GM12892 (cell line): Measurements from ENCODE around the gene MTERF4.

Source experiments
- DNase-seq: peaks from one replicate; pipeline ENCODE4 v3.0.0; 2011; ENCODE audit not compliant: insufficient read length
- FAIRE-seq: peaks from 2 replicates; lab custom pipeline; 2011; peaks lifted over from hg19 to GRCh38; lab: Jason Lieb, UNC
- POLR2A ChIP-seq: IDR thresholded peaks from 2 replicates; pipeline ENCODE4 v1.6.1; 2011; ENCODE audit warnings: low read depth, low read length, control low read depth
- POLR2AphosphoS5 ChIP-seq: IDR thresholded peaks from 2 replicates; pipeline ENCODE4 v1.6.1; 2011; ENCODE audit warnings: low read depth, low read length, control low read depth
- TAF1 ChIP-seq: IDR thresholded peaks from 2 replicates; pipeline ENCODE4 v1.6.1; 2011; ENCODE audit warnings: low read depth, mild to moderate bottlenecking, control low read depth, low read length, borderline replicate concordance

The MTERF4 gene

GRCh38 chr2:241063587-241063986, 38.5 kb downstream of the MTERF4 start:
- DNase-seq (no peak), FAIRE-seq (no peak)
- TF ChIP-seq POLR2A: no peak
- no peak for TF ChIP-seq TAF1
- no peak for TF ChIP-seq POLR2AphosphoS5

- TF ChIP-seq POLR2A: no peak
- TF ChIP-seq TAF1: no peak
- no peak for TF ChIP-seq POLR2AphosphoS5
- DNase-seq: no peak
These were observed 39.0 kb downstream of the MTERF4 start for GRCh38 chr2:241063093-241063551.

GRCh38 chr2:241062389-241063092, 39.5 kb downstream of the MTERF4 start:
- TF ChIP-seq TAF1 (no peak), POLR2AphosphoS5 (no peak), POLR2A (no peak)
- no peak for FAIRE-seq
- DNase-seq: no peak

More at GRCh38 chr2:241063093-241063551, 39.0 kb downstream of the MTERF4 start:
- FAIRE-seq: no peak

- FAIRE-seq (no peak), DNase-seq (no peak)
- TF ChIP-seq POLR2A (no peak), POLR2AphosphoS5 (no peak), TAF1 (no peak)
These were observed 40.8 kb downstream of the MTERF4 start for GRCh38 chr2:241061275-241061674.

GRCh38 chr2:241053576-241054251, 48.4 kb downstream of the MTERF4 start:
- FAIRE-seq (no peak), DNase-seq (no peak)
- TF ChIP-seq POLR2A (no peak), TAF1 (no peak), POLR2AphosphoS5 (no peak)

- FAIRE-seq (no peak), DNase-seq (no peak)
- TF ChIP-seq POLR2A: no peak
- TF ChIP-seq TAF1: no peak
These were observed 49.3 kb downstream of the MTERF4 start for GRCh38 chr2:241052677-241053360.

DNA sequence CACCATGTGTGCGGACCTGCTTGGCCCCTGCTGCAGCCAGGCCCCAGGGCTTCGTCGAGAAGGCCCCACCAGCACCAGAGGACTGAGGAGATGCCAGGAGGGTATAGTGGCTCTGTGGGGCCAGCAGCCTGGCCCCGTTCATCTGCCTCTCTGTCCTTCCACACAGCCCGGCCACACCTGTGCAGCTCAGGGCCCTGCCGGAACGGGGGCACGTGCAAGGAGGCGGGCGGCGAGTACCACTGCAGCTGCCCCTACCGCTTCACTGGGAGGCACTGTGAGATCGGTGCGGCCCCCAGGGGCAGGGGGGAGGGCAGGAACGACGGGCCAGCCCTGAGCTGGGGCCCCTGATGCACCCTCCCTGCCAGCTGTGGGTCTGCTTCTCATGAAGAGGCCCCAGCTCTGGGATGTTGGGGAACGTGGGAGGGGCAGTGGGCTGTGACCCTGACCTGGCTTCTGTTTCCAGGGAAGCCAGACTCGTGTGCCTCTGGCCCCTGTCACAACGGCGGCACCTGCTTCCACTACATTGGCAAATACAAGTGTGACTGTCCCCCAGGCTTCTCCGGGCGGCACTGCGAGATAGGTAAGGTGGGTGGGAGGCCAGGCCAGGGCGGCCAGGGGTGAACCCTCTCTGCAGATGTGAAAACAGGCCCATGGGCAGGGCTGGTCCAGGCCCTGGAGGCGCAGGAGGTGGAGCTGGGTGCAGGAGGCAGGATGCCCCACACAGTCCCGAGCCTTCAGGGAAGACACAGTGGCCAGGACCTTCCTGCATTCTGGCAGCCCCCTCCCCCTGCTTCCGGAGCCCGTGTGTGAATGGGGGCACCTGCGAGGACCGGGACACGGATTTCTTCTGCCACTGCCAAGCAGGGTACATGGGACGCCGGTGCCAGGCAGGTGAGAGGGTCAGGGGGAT, 50.3 kb downstream of the MTERF4 start:
- FAIRE-seq (no peak), DNase-seq (no peak)
- TF ChIP-seq POLR2AphosphoS5: no peak
- no peak for TF ChIP-seq TAF1
- TF ChIP-seq POLR2A: no peak

DNA sequence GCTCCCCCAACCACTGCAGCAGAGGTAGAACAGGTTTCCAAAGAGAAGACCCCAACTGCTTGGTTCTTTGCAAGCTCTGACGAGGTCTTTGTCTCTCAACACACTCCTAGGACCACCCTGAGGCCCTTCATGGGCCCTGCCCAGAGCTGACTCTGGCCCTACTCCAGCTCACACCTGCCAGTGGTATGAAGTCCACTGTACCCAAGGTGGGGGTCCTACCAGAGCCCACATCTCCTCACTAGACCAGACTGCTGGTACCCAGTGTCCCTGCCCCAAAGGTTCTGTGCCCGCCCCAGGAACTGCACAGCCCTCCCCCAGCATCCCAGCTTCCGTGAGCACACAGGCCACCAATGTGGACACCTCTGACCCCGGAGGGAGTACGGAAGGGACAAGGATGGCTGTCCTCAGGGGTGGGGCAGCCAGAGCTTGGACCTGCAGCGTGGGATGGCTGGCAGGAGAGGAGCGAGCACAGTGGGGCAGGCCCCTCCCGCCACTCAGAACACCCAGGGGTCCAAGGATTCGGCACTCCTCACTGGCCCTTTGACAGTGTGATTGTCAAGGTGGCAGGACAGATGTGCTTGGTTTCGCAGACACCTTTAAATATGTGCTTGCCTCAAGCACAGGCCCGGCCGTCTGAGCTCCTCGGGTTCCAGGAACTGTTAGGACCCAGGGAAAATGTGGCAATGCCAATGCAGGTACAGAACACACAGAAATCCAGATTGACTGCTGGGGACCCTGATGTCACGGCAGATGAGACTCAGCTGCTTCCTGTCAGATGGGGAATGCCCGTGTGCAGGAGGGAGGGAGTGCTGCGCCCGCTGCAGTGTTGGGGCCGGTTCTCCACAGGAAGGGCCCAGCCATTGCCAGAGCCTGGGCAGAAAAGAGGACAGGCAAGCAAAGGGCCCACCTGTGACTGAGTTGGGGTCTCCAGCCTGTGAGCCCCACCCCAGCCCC, 51.2 kb downstream of the MTERF4 start:
- TF ChIP-seq POLR2AphosphoS5: no peak
- no peak for TF ChIP-seq TAF1
- no peak for TF ChIP-seq POLR2A
- FAIRE-seq: no peak

GRCh38 chr2:241049739-241050623, 52.1 kb downstream of the MTERF4 start:
- FAIRE-seq: no peak
- TF ChIP-seq TAF1: no peak
- no peak for TF ChIP-seq POLR2A
- no peak for DNase-seq

More for the DNA sequence above, 51.2 kb downstream of the MTERF4 start:
- no peak for DNase-seq
